Measurements from ENCODE around the gene DPYD.

The DPYD gene

GRCh38 chr1:97505816-97506215 lies 415.0 kb downstream of the DPYD start:
- in situ Hi-C loops (cut with MboI; ENCODE audit: low pct_unique_long_range_greater_than_20kb, low sequenced_read_pairs, unreplicated experiment), result no loop called here
- no peak for DNase-seq (ENCODE audit: low spot score)
- TF ChIP-seq CTCF (IDR thresholded peaks at IDR 0.05; ENCODE audit: extremely low read depth, insufficient read depth, missing control alignments), result no peak

GRCh38 chr1:97505289-97505688 lies 415.5 kb downstream of the DPYD start:
- DNase-seq (ENCODE audit: low spot score), result no peak
- in situ Hi-C loops (cut with MboI; ENCODE audit: low pct_unique_long_range_greater_than_20kb, low sequenced_read_pairs, unreplicated experiment), result no loop called here
- TF ChIP-seq CTCF (IDR thresholded peaks at IDR 0.05; ENCODE audit: extremely low read depth, insufficient read depth, missing control alignments), result no peak

DNA sequence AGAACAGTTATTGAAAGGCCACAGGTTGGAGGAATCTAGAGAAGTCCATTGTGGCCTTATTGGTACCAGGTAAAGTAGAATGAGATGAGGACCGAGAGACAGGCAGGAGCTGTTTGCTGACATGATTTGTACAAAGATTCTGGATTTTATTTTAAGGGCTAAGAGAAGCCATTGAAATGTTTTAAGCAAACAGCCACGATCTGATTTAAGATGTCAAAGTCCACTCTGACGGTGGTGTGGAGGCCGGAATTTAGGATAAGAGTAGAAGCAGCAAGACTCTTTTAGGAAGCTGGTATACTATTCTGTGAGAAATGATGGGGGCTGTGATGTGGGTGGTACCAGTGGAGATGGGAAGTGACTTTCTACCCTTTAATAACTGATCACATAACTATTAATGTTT lies 418.5 kb downstream of the DPYD start:
- no peak for TF ChIP-seq CTCF (IDR thresholded peaks at IDR 0.05; ENCODE audit: extremely low read depth, insufficient read depth, missing control alignments)
- in situ Hi-C loops (cut with MboI; ENCODE audit: low pct_unique_long_range_greater_than_20kb, low sequenced_read_pairs, unreplicated experiment), result no loop called here
- DNase-seq (ENCODE audit: low spot score), result no peak

- in situ Hi-C loops (cut with MboI; ENCODE audit: low pct_unique_long_range_greater_than_20kb, low sequenced_read_pairs, unreplicated experiment), result no loop called here
- DNase-seq (ENCODE audit: low spot score), result no peak
- TF ChIP-seq CTCF (IDR thresholded peaks at IDR 0.05; ENCODE audit: extremely low read depth, insufficient read depth, missing control alignments), result no peak
These were observed 419.2 kb downstream of the DPYD start for GRCh38 chr1:97501628-97502027.

DNA sequence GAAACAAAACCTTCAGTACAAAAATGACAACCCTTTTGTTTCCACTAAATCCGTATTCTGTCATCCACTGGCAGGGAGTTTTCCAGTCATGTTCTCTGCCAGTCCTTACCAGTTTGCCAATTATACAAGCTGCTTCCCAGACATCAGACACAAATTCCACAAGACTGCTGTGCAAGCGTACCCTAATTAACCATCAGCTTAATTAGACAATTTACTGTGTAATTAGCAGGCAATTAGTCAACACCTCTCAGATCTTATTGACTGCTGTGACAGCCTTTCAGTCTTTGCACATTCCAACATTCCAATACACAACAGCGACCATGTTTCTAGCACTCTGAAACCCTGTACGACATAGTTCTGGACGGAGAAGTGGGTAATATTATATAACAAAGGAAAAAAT lies 420.1 kb downstream of the DPYD start:
- DNase-seq (ENCODE audit: low spot score), result no peak
- no peak for TF ChIP-seq CTCF (IDR thresholded peaks at IDR 0.05; ENCODE audit: extremely low read depth, insufficient read depth, missing control alignments)
- in situ Hi-C loops (cut with MboI; ENCODE audit: low pct_unique_long_range_greater_than_20kb, low sequenced_read_pairs, unreplicated experiment), result no loop called here

- TF ChIP-seq CTCF (IDR thresholded peaks at IDR 0.05; ENCODE audit: extremely low read depth, insufficient read depth, missing control alignments), result no peak
- in situ Hi-C loops (cut with MboI; ENCODE audit: low pct_unique_long_range_greater_than_20kb, low sequenced_read_pairs, unreplicated experiment), result no loop called here
- DNase-seq (ENCODE audit: low spot score), result no peak
These were observed 421.2 kb downstream of the DPYD start for GRCh38 chr1:97499667-97500066.

GRCh38 chr1:97489834-97490233 lies 431.0 kb downstream of the DPYD start:
- in situ Hi-C loops (cut with MboI; ENCODE audit: low pct_unique_long_range_greater_than_20kb, low sequenced_read_pairs, unreplicated experiment), result no loop called here
- no peak for DNase-seq (ENCODE audit: low spot score)
- TF ChIP-seq CTCF (IDR thresholded peaks at IDR 0.05; ENCODE audit: extremely low read depth, insufficient read depth, missing control alignments), result no peak

Data from GM13977 (cell line).